Measurements from ENCODE around the gene TBPL1. TPM values are rescaled to one million over a fixed set of nuclear protein-coding genes. Genes with fewer than 3 reads are reported as not detected.

The TBPL1 gene
- total RNA-seq, 1 donor from 2014 or later: 34.3 TPM

DNA sequence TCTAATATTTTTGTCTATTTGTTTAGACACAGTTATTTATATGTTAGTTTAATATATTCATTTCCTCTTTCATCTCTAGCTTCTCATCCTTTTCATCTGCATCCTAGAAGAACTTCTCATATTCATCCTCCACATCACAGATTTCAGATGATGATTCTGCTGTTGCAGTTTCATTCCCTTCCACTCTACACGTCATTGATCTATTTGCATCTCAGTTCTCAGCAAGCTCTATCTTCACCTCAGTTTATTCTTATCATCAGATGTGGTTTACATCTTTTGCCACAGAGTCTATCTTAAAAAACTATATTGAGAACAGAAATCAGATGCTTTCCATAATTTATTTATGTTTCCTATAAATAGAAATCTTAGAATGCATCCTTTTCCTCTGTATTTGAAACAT is 86.1 kb downstream of the TBPL1 start:
- DNase-seq (ENCODE audit: low read depth in 2 of 2): no peak

Other genes starting within 250 kb of the TBPL1 start
- gene TCF21, start 64.1 kb upstream of the TBPL1 start, total RNA-seq: not detected in 2 replicates
- 45.1 and 76.4 TPM in 2 replicates for gene SLC2A12, start 99.4 kb downstream of the TBPL1 start, total RNA-seq

Data from lung microvascular endothelial cell (primary cell).